Loucy (cell line): ENCODE results near the gene MCF2L.
"Not testable (repeated sequence)": the region's sequence is repeated elsewhere in the genome, so short reads cannot be mapped to it uniquely, and the experiment has no call there.

Source experiments
- CTCF ChIP-seq: fragments of 200-600 bp; sonication (generic); conservative IDR thresholded peaks from 2 replicates; pipeline ENCODE4 v1.5.1; 2014; ENCODE audit warnings: mild to moderate bottlenecking, antibody characterized with exemption, low read length
- EZH2phosphoT487 ChIP-seq: fragments of 200-600 bp; IDR thresholded peaks from 2 replicates; pipeline ENCODE4 v1.6.1; 2018; ENCODE audit warnings: antibody characterized with exemption, mild to moderate bottlenecking, moderate library complexity, borderline replicate concordance

GRCh38 chr13:113057559-113057958, 88.5 kb downstream of the MCF2L start:
- TF ChIP-seq CTCF, EZH2phosphoT487: not testable (repeated sequence)
